HepG2 (cell line): ENCODE measurements around the gene TGFA. TPM values are rescaled to one million over a fixed set of nuclear protein-coding genes. Genes with fewer than 3 reads are reported as not detected.

Source experiments
- ETV5 ChIP-seq: IDR thresholded peaks from 2 replicates; pipeline ENCODE4 v1.6.1; 2018; ENCODE audit warnings: missing biosample characterization, missing genetic modification reagents, inconsistent platforms, borderline replicate concordance
- FLYWCH1 ChIP-seq: sonication (generic); formaldehyde crosslinking; IDR thresholded peaks from 2 replicates; pipeline ENCODE4 v1.8.1; 2023; ENCODE audit warnings: mild to moderate bottlenecking, missing genetic modification reagents
- HNF4G ChIP-seq, 2 experiments: sonication (generic) in 1 of 2; formaldehyde crosslinking in 1 of 2; IDR thresholded peaks; 2 replicates each; pipeline versions ENCODE4 v1.4.0 to v1.6.1; 2011 to 2020; ENCODE audit warnings: borderline replicate concordance in 2 of 2, low read depth in 2 of 2, mild to moderate bottlenecking in 2 of 2, low read length in 1 of 2, missing genetic modification reagents in 1 of 2, moderate library complexity in 1 of 2
- HNRNPH1 ChIP-seq: fragments of 200-400 bp; formaldehyde crosslinking; optimal IDR thresholded peaks from 2 replicates; pipeline ENCODE3; 2017; ENCODE audit warnings: mild to moderate bottlenecking, low read depth, low read length
- HNRNPUL1 ChIP-seq: fragments of 200-400 bp; formaldehyde crosslinking; IDR thresholded peaks from 2 replicates; pipeline ENCODE4 v1.6.1; 2017; ENCODE audit warnings: low read depth, mild to moderate bottlenecking, low read length, moderate library complexity
- IRF1 ChIP-seq: sonication (generic); formaldehyde crosslinking; IDR thresholded peaks from 2 replicates; pipeline ENCODE4 v1.4.0; 2020; ENCODE audit warnings: low read depth, mild to moderate bottlenecking, missing genetic modification reagents
- MED1 ChIP-seq: sonication (generic); formaldehyde crosslinking; IDR thresholded peaks from 2 replicates; pipeline ENCODE4 v1.4.0; 2020; ENCODE audit warnings: missing genetic modification reagents
- MIER3 ChIP-seq: IDR thresholded peaks from 2 replicates; pipeline ENCODE4 v1.6.1; 2016; ENCODE audit warnings: missing compliant biosample characterization, borderline replicate concordance
- NFYB ChIP-seq: sonication (generic); formaldehyde crosslinking; IDR thresholded peaks from 2 replicates; pipeline ENCODE4 v1.4.0; 2020; ENCODE audit warnings: missing genetic modification reagents
- POGK ChIP-seq: sonication (generic); formaldehyde crosslinking; conservative IDR thresholded peaks from 2 replicates; pipeline ENCODE4 v1.8.0; 2022; ENCODE audit warnings: mild to moderate bottlenecking, moderate library complexity, missing genetic modification reagents
- RFX5 ChIP-seq: IDR thresholded peaks from 2 replicates; pipeline ENCODE4 v1.6.1; 2011; ENCODE audit warnings: low read depth, low read length, improper control_type of control experiment
- SAFB2 ChIP-seq: sonication (generic); formaldehyde crosslinking; IDR thresholded peaks from 2 replicates; pipeline ENCODE4 v1.5.1; 2020; ENCODE audit warnings: missing genetic modification reagents, low read depth, mild to moderate bottlenecking, borderline replicate concordance
- SALL2 ChIP-seq: sonication (generic); formaldehyde crosslinking; IDR thresholded peaks from 2 replicates; pipeline ENCODE4 v1.8.1; 2023; ENCODE audit warnings: mild to moderate bottlenecking, missing genetic modification reagents, inconsistent platforms
- TCF12 ChIP-seq, 2 experiments: fragments of 450-650 bp in 1 of 2; sonication (generic) in 1 of 2; formaldehyde crosslinking in 1 of 2; IDR thresholded peaks; 2 replicates each; pipeline versions ENCODE4 v1.6.1 to v1.8.0; 2017 to 2022; ENCODE audit warnings: antibody characterized with exemption in 1 of 2, mild to moderate bottlenecking in 1 of 2, missing genetic modification reagents in 1 of 2, moderate library complexity in 1 of 2
- U2AF1 ChIP-seq: fragments of 200-400 bp; formaldehyde crosslinking; optimal IDR thresholded peaks from 2 replicates; pipeline ENCODE3; 2017; ENCODE audit warnings: mild to moderate bottlenecking, low read depth, low read length
- ZFP36L2 ChIP-seq: sonication (generic); formaldehyde crosslinking; IDR thresholded peaks from 2 replicates; pipeline ENCODE4 v1.4.0; 2020; ENCODE audit warnings: missing genetic modification reagents
- ZKSCAN8 ChIP-seq: IDR thresholded peaks from 2 replicates; pipeline ENCODE4 v1.6.1; 2016; ENCODE audit warnings: borderline replicate concordance, missing genetic modification reagents, missing compliant biosample characterization
- ZNF232 ChIP-seq: sonication (generic); formaldehyde crosslinking; IDR thresholded peaks from 2 replicates; pipeline ENCODE4 v1.4.0; 2020; ENCODE audit warnings: missing genetic modification reagents, borderline replicate concordance
- ZNF343 ChIP-seq: sonication (generic); formaldehyde crosslinking; IDR thresholded peaks from 2 replicates; pipeline ENCODE4 v1.4.0; 2020; ENCODE audit warnings: mild to moderate bottlenecking, missing genetic modification reagents
- ZNF431 ChIP-seq: sonication (generic); formaldehyde crosslinking; IDR thresholded peaks from 2 replicates; pipeline ENCODE4 v1.9.0; 2022; ENCODE audit warnings: missing genetic modification reagents, low read depth, mild to moderate bottlenecking, borderline replicate concordance
- ZNF468 ChIP-seq: sonication (generic); formaldehyde crosslinking; IDR thresholded peaks from 2 replicates; pipeline ENCODE4 v1.8.0; 2022; ENCODE audit warnings: mild to moderate bottlenecking, moderate library complexity, missing genetic modification reagents
- ZNF773 ChIP-seq: sonication (generic); formaldehyde crosslinking; IDR thresholded peaks from 2 replicates; pipeline ENCODE4 v1.4.0; 2020; ENCODE audit warnings: missing genetic modification reagents, borderline replicate concordance
- polyA plus RNA-seq, 8 experiments: library from polyadenylated mRNA; depleted of rRNA in 3 of 8; stranded (reverse) in 7 of 8; unstranded in 1 of 8; fragments of >200 nt; fragmentation: Illumina TruSeq in 4 of 8; extraction: Trizol in 4 of 8; gene quantifications; 2 replicates each; pipeline versions ENCODE4 v1.2.1 to v1.2.3, GENCODE V29; 2011 to 2016; ENCODE audit warnings: low read depth in 4 of 8, missing spikeins in 1 of 8, mixed read lengths in 1 of 8; ENCODE audit not compliant: insufficient read depth in 1 of 8
- total RNA-seq, 5 experiments: library from RNA; depleted of rRNA; stranded (reverse); fragments of >200 nt; fragmentation: Illumina TruSeq; extraction: Trizol; gene quantifications; 2 replicates each; pipeline ENCODE4 v1.2.3, GENCODE V29; 2016; ENCODE audit warnings: low read depth in 1 of 5
- TF ChIP-seq, protein P1 (sequence below): sonication (generic); formaldehyde crosslinking; IDR thresholded peaks from 2 replicates; pipeline ENCODE4 v1.4.0; 2020; ENCODE audit warnings: missing genetic modification reagents
- TF ChIP-seq, protein P2 (sequence below): sonication (generic); formaldehyde crosslinking; IDR thresholded peaks from 2 replicates; pipeline ENCODE4 v1.5.0; 2020; ENCODE audit warnings: missing genetic modification reagents

Gene TGFA
- total and polyA plus RNA-seq, 2 of the 13 experiments (the other 11 are each of a cell fraction or from before 2014, with no cell fraction given): 7.8 to 15.3 TPM

GRCh38 chr2:70554338-70554892, 789 bp upstream of the TGFA start (continued):
- TF ChIP-seq HNRNPUL1: no peak
- 0 out of 2 replicates have a peak, but pooled peaks have one; percentile 7 for TF ChIP-seq NFYB (CRISPR knock-in tag)
- 0 out of 2 replicates have a peak, but pooled peaks have one; percentile 12 for TF ChIP-seq ZNF431
- TF ChIP-seq, protein P1, sequence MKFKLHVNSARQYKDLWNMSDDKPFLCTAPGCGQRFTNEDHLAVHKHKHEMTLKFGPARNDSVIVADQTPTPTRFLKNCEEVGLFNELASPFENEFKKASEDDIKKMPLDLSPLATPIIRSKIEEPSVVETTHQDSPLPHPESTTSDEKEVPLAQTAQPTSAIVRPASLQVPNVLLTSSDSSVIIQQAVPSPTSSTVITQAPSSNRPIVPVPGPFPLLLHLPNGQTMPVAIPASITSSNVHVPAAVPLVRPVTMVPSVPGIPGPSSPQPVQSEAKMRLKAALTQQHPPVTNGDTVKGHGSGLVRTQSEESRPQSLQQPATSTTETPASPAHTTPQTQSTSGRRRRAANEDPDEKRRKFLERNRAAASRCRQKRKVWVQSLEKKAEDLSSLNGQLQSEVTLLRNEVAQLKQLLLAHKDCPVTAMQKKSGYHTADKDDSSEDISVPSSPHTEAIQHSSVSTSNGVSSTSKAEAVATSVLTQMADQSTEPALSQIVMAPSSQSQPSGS (CRISPR knock-in tag): peak; percentile 60; the same call in 1 of the 2 replicates
- TF ChIP-seq HNF4G (IDR thresholded peaks at IDR 0.05; ENCODE audit: borderline replicate concordance, low read depth, low read length): no peak
- no peak for TF ChIP-seq HNF4G (CRISPR knock-in tag; IDR thresholded peaks at IDR 0.05; ENCODE audit: borderline replicate concordance, low read depth)
- no peak for TF ChIP-seq ZKSCAN8 (CRISPR knock-in tag)
- TF ChIP-seq ZFP36L2: no peak
- TF ChIP-seq ZNF773 (CRISPR knock-in tag): no peak
- no peak for TF ChIP-seq ZNF232
- 0 out of 2 replicates have a peak, but pooled peaks have one; percentile 4 for TF ChIP-seq MIER3 (CRISPR knock-in tag)
- TF ChIP-seq ETV5 (CRISPR knock-in tag): no peak
- TF ChIP-seq SAFB2: no peak
- no peak for TF ChIP-seq FLYWCH1 (CRISPR knock-in tag)
- TF ChIP-seq IRF1 (CRISPR knock-in tag): no peak
- TF ChIP-seq U2AF1: no peak
- TF ChIP-seq ZNF343 (CRISPR knock-in tag): no peak
- TF ChIP-seq, protein P2, sequence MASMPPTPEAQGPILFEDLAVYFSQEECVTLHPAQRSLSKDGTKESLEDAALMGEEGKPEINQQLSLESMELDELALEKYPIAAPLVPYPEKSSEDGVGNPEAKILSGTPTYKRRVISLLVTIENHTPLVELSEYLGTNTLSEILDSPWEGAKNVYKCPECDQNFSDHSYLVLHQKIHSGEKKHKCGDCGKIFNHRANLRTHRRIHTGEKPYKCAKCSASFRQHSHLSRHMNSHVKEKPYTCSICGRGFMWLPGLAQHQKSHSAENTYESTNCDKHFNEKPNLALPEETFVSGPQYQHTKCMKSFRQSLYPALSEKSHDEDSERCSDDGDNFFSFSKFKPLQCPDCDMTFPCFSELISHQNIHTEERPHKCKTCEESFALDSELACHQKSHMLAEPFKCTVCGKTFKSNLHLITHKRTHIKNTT (CRISPR knock-in tag): no peak
- TF ChIP-seq POGK (CRISPR knock-in tag): no peak
- TF ChIP-seq MED1 (CRISPR knock-in tag): no peak; the same call in 1 of the 2 replicates
- no peak for TF ChIP-seq SALL2 (CRISPR knock-in tag)
- no peak for TF ChIP-seq RFX5
- TF ChIP-seq ZNF468 (CRISPR knock-in tag): no peak
- TF ChIP-seq TCF12 (IDR thresholded peaks at IDR 0.05): no peak
- 0 out of 2 replicates have a peak, but pooled peaks have one; percentile 1 for TF ChIP-seq TCF12 (CRISPR knock-in tag; IDR thresholded peaks at IDR 0.05)
- no peak for TF ChIP-seq HNRNPH1
